HG03469 (cell line): Measurements from ENCODE around the gene RPL37.
A peak's percentile ranks its signal among the peaks of the same experiment; 100 is the strongest.
"Not testable (repeated sequence)": the region's sequence is repeated elsewhere in the genome, so short reads cannot be mapped to it uniquely, and the experiment has no call there.

Experiments used
- ATAC-seq: cut with Tn5 transposase; IDR thresholded peaks from one replicate; pipeline ENCODE4 v1.9.1; 2021; ENCODE audit warnings: mild to moderate bottlenecking, moderate library complexity, moderate number of reproducible peaks; ENCODE audit not compliant: unreplicated experiment

RPL37 gene

DNA sequence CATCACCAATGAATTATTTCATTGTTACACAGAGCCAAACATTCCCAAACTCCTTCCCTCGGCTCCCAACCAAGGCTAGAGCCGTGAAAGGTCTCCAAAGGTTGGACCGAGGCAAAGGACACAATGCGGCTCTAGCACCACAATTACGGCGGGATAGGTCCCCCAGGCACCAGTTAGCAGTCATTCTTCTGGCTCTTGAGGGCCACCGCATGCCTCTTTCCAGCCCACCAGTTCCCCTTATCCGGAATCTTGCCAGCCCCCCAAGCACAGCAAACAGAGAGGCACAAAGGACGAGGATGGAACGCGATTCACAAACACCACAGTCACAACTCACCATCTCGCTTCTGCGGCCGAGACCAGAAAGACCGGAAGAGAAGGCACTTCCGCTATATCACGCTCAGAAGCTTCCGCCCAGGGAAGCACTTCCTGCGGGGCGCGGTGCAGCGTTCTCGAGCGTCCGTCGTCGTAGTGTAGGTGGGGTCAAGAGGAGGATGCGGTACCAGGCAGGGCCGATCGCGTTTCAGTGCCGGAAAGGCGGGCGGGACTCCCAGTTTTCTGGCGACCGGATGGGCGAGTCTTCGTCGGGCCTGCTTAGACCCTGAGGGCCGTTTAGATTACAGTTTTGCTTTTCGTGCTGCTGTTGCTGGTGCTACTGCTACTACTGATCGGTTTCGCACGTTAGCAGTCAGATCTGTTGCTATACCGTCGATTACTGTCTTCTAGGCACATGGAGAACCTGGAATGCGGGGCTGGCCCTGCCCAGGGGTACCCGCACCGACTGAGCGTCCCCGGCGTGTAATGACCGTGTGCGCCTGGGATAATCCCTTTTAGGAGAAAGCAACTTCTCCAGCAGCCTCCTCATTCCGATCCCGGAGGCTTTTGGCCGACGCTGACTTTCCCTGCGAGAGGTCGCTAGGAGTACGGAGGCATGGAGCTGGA lies at the start of gene RPL37:
Gene RPL37 (minus strand): TSS at position 374 of the 939 bp plus-strand sequence. CDS start 37 bp downstream, at position 337.
- ATAC-seq, result peak; percentile 97

DNA sequence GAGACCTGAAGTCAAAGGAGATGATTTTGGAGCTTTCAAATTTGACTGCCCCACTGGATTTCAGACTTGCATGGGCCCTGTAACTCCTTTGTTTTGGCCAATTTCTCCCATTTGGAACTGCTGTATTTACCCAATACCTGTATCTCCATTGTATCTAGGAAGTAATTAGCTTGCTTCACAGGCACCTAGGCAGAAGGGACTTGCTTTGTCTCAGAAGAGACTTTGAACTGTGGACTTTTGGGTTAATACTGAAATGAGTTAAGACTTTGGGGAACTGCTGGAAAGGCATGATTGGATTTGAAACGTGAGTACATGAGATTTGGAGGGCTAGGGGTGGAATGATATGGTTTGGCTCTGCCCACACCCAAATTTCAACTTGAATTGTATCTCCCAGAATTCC lies 48.0 kb upstream of the RPL37 start:
- not testable (repeated sequence) for ATAC-seq

DNA sequence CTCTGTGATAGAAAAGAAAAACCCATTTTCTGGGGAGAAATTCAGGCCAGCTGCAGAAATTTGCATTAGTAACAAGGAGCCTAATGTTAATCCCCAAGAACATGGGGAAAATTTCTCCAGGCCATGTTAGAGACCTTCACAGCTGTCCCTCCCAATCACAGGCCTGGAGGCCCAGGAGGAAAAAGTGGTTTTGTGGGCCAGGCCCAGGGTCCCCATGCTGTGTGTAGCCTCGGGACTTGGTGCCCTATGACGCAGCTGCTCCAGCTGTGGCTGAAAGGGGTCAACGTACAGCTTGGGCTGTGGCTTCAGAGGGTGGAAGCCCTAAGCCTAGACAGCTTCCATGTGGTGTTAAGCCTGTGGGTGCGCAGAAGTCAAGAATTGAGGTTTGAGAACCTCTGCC lies 47.3 kb upstream of the RPL37 start:
- ATAC-seq, result no peak

DNA sequence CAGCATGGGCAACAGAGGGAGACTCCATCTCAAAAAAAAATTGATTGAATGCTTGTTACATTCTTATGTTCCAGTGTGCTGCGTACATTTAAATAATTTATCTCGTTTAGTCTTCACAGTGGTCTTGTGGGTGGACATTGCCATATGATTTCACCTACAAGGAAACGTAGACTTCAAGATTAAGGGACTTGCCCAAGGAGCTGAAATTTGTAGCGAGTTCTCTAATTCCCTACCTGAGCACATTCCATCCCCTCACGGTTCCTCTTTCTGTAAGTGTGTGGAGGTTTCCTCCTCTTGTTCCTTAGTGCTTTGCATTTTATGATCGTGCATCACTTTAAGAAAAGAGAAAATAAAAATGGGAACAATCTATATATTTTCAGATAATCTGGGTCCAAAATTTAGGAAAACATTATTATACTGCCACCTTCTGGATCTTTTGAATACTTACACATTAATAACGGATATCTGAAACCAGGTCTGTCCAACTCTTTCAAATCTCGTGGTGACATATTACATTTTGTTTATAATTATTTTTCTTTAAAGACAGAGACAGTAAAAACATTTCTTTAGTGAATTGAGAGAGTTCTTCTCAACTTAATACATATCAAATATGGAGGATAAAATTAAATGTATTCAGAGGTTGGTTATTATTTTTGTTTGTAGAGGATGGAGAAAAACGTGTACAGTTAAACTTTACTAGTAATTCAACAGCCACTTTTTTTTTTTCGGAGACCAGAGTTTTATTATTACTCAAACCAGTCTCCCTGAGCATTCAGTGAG lies 44.3 kb upstream of the RPL37 start:
- ATAC-seq, result no peak

DNA sequence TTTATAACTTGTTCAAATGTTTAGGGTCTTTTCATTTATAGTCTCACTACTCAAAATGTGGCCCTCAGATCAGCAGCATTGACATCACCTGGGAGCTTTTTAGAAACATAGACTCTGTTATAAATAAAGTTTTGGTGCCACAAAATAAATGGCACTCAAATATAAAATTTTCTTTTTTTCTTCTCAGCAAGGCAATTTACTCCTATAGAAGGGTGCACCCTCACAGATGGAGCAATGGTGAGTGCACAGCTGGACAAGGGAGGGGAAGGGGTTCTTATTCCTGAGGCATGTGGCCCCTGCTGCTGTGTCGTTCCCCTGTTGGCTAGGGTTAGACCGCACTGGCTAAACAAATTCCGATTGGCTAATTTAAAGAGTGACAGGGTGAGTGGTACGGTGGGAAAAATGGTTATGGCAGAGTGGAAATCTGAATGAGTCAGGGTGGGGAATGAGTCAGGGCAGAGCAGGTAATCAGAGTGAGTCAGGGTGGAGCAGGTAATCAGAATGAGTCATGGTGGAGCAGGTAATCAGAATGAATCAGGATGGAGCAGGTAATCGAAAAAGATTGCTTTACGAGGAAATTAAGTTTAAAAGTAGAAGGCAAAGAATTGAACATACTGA lies 42.5 kb upstream of the RPL37 start:
- ATAC-seq, result no peak

DNA sequence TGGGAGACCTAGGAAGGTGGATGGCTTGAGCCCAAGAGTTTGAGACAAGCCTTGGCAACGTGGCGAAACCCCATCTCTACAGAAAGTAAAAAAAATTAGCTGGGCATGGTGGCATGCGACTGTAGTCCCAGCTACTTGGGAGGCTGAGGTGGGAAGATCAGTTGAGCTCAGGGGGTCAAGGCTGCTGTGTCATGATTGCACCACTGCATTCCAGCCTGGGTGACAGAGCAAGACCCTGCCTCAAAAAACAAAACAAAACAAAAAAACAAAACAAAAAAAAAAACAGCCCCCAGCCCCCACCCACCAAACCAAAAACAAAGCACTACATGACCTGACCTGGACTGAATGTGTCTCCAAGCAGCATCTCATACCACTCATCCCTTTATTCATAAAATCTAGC lies 40.9 kb upstream of the RPL37 start:
- ATAC-seq, result no peak

DNA sequence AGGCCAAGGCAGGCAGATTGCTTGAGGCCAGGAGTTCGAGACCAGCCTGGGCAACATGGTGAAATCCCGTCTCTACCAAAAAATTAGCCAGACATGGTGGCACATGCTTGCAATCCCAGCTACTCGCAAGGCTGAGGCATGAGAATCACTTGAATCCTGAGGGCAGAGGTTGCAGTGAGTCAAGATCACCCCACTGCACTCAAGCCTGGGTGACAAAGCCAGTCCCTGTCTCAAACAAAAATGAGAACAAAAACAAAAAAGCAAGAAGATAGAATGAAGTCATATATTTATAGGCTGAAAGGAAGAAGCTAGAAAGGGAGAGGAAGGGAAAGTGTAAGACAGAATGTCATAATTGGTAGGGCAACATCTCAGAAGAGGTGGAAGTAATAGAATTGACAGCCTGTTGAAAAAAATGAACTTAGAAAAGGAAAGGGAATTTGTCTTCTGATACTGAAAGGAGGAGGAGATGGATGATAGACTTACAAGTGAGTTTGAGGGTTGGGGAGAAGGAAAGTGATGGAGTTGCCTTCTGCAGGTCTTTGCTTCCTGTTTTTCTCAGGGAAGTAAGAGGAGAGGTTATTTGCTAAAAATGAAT lies 38.4 kb upstream of the RPL37 start:
- ATAC-seq, result no peak

DNA sequence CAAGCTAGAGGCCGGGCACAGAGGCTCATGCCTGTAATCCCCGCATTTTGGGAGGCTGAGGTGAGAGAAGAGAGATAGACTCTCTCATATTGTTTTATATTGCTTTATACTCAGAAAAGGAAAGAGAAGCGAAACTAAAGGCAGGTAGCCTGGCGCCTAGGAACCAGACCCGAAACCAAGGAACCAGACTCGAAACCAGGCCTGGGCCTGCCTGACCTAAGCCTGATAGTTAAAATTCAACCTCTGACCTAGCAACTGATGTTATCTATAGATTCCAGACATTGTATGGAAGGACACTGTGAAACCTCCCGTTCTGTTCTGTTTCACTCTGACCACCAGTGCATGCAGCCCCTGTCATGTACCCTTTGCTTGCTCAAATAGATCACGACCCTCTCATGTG lies 37.2 kb upstream of the RPL37 start:
- not testable (repeated sequence) for ATAC-seq

DNA sequence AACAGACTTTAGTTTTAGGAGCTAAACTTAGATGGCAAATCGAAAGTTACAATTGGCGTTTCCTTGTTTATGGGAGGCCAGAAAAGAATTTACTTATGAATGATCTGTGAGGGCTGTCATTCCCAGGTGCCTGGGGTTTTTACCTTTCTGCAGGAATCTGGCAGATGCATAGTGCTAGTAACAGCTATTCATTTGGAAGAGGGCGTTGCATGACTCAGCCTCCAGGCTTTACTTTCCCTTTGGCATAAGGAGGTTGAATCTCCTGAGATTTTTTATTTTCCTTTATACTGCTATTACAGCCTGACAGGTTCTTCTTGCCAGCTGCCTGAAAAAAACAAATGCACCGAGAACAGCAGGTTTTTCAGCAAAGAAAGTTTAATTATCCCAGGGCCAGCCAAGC lies 36.2 kb upstream of the RPL37 start:
- no peak for ATAC-seq

DNA sequence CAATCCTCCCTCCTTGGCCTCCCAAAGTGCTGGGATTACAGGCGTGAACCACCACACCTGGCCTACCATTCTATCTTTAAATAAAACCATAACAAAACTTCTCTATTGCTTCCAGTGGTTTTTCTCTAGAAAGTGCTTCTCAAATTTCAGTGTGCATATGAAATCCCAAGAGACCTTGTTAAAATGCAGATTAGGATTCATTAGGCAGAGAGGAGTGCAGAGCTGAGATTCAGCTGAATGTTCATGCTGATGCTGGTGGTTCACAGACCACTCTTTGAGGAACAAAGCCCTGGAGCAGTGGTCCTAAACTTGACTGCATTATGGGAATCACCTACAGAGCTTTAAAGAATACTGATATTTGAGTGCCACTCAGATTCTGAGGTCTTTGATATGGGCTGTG lies 34.4 kb upstream of the RPL37 start:
- no peak for ATAC-seq

DNA sequence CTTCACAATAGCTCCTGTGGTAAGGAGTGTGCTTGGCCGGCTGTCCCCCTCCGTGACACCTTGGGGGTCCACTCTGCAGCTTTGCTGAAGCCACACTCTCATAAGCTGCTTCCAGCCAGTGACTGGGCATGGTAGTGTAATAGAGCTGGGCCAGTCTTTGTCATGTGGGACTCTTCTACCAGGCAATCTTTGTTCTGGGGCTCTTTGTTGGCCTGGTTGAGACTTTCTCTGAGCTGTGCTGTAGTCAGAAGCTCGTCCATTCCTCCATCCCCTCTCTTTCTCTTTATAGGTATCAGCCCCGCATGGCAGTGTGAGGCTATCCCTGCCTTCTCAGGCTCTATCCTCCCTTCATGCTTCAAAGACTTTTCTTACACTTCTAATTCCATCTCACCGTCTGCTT lies 31.8 kb upstream of the RPL37 start:
- no peak for ATAC-seq

DNA sequence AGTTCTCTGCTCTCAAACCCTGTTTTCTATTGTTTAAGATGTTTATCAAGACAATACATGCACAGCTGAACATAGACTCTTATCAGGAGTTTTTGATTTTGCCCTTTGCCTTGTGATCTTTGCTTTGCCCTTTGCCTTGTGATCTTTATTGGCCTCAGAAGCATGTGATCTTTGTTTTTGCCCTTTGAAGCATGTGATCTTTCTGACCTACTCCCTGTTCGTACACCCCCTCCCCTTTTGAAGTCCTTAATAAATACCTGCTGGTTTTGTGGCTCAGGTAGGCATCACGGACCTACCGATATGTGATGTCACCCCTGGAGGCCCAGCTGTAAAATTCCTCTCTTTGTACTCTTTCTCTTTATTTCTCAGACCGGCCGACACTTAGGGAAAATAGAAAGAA lies 30.0 kb upstream of the RPL37 start:
- not testable (repeated sequence) for ATAC-seq

DNA sequence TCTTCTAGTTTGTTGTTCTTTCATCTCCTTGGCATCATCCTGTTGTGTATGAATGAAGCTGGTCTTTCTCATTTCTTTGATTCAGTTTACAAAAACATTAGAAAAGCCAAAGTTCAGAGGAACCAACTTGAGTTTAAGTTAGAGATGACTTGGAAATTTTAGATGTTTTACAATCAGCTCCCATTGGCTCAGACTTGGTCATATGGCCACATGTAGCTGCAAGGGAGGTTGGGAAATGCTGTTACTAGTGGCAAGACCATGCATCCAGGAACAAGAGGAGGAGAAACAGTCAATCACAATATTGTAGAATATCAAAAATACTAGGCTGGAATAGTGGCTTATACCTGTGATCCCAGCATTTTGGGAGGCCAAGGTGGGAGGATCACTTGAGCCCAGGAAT lies 25.7 kb upstream of the RPL37 start:
- no peak for ATAC-seq

DNA sequence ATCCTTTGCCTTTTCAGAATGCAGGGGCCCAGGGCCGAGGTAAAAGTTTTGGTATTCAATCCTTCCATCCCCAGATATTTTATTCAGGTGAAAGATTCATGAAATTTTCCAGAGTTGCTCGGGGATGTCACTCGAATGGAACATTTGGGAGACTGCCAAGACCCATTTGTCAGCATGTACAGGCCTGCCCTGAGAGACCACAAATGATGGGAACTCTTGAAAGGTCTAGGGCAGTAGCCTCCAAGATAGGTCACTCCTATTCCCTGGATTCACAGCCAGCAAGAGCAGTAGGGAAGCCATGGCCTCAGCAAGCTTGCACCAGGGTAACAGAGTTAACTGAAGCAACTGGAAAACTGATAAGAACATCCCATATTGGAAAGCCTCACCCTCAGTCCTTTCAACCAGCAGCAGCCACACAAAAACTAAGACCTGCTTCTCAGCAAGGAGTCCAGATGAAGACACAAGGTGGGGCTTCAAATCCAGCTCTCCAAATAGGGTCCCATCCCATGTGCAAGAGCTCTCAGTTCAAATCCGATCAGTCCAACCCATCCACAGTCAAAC lies 18.7 kb upstream of the RPL37 start:
- ATAC-seq, result no peak

DNA sequence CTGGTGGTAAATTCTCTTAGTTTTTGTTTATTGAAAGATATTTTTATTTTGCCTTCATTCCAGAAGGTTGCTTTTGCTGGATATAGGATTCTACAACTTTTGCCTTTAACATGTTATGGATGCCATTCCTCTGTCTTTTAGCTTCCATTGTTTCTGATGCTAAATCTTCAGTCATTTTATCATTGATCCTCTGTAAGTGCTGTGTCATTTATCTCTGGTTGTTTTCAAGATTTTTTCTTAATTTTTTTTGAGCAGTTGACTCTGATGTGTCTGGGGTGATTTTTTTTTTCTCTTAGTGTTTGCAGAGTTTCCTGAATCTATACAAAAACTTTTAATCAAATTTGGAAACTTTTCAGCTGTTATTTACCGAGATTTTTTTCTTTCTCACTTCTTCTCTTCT lies 12.5 kb upstream of the RPL37 start:
- ATAC-seq, result no peak

DNA sequence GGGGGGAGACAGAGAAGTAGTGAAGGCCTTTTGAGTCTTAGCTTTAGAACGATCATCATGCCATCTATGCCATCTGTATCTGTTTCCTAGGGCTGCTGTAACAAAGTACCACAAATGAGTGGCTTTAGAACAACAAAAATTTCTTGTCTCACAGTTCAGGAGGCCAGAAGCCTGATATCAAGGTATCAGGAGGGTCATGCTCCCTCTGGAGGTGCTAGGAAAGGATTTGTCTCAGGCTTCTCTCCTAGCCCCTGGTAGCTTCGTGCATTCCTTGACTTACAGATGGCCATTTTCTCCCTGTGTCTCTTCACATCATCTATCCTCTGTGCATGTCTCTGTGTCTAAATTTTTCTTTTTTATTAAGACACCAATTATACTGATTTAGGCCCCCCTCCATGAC lies 11.3 kb upstream of the RPL37 start:
- ATAC-seq, result no peak

DNA sequence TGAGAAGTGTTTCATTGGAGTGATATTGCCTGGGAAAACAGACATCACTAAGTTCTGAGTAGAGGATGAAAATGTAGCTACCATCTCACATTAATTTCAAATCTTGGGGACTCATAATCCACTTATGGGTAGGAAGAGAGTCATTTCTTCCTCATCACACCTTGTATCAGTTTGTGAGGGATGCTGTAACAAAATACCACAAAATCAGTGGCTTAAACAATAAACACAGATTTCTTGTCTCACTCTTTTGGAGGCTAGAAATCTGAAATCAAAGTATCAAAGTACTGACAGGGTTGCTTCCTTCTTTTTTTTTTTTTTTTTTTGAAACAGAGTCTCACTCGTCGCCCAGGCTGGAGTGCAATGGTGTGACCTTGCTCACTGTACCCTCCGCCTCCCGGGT lies 9.5 kb upstream of the RPL37 start:
- no peak for ATAC-seq

DNA sequence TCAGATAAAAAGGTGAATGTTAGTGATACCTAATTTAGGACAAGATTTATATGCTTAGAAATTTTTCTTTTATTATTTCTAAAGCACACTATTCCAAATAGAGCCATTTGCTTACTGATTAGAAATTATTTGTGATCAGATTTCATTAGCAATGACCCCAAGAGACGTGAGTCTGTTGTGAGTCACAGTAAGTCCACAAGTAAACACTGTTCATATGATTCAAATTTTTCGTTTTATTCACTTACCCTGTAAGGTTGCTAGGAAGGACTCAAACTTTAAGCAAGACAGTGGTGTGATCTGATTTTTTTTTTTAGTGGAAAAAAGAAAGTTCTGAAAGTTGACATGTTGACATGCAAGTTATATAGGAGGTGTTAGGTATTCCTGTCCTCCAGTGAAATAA lies 7.3 kb upstream of the RPL37 start:
- ATAC-seq, result no peak

DNA sequence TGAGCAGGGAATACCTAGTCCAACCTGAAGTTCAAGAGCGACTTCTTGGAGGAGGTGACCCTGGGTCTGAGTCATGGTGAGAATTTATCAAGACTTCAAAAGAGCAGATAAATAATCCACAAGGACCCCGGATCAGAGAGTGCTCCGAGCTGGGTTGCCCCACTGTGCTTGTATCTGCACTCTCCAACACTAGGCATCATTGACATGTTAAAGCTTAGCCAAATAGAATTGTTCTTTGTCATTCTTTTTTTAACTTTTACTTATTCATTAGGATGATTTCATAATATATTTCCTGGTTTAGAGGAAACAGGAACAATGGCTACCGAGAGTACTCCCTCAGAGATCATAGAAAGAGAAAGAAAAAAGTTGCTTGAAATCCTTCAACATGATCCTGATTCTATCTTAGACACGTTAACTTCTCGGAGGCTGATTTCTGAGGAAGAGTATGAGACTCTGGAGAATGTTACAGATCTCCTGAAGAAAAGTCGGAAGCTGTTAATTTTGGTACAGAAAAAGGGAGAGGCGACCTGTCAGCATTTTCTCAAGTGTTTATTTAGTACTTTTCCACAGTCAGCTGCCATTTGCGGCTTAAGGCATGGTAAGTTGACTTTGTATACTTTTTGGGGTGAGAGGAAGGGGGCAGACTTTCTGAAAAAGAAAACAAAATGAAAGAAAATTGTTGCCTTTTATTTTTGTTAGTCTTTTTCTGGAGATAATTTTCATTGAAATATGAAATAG lies 6.2 kb upstream of the RPL37 start, which contains the start of gene CARD6:
Gene CARD6 (plus strand): TSS at position 300 of the 738 bp plus-strand sequence. CDS start 16 bp downstream, at position 316.
- no peak for ATAC-seq

DNA sequence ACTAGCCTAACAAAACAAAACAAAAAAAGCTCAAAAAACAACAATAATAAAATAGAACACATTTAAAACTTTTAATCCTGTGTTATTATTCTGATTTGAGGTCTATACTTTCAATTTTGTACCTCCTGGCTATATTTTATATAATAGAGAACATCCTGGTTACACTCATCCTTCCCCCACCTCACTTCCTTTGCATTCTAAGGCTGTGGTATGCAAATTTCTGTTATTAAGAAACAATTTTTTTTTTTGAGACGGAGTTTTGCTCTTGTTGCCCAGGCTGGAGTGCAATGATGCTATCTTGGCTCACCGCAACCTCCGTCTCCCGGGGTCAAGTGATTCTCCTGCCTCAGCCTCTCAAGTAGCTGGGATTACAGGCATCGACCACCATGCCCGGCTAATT lies 3.1 kb upstream of the RPL37 start:
- ATAC-seq, result no peak
